Measurements from ENCODE around the gene KCND2.

- TF ChIP-seq, protein P1, sequence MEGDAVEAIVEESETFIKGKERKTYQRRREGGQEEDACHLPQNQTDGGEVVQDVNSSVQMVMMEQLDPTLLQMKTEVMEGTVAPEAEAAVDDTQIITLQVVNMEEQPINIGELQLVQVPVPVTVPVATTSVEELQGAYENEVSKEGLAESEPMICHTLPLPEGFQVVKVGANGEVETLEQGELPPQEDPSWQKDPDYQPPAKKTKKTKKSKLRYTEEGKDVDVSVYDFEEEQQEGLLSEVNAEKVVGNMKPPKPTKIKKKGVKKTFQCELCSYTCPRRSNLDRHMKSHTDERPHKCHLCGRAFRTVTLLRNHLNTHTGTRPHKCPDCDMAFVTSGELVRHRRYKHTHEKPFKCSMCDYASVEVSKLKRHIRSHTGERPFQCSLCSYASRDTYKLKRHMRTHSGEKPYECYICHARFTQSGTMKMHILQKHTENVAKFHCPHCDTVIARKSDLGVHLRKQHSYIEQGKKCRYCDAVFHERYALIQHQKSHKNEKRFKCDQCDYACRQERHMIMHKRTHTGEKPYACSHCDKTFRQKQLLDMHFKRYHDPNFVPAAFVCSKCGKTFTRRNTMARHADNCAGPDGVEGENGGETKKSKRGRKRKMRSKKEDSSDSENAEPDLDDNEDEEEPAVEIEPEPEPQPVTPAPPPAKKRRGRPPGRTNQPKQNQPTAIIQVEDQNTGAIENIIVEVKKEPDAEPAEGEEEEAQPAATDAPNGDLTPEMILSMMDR (IDR thresholded peaks at IDR 0.05): no peak
- TF ChIP-seq POLR2A (IDR thresholded peaks at IDR 0.05): no peak
These were observed 462.8 kb downstream of the KCND2 start for GRCh38 chr7:120735791-120736190.

Data from thyroid gland (tissue), 4 donors.